HG03103 (cell line): ENCODE measurements around the gene NXNL1.

Experiments used
- ATAC-seq: cut with Tn5 transposase; IDR thresholded peaks from one replicate; pipeline ENCODE4 v1.9.1; 2021; ENCODE audit warnings: low read depth; ENCODE audit not compliant: unreplicated experiment

The NXNL1 gene

GRCh38 chr19:17458970-17459369, 1.8 kb downstream of the NXNL1 start:
- no peak for ATAC-seq

- no peak for ATAC-seq
These were observed 3.1 kb downstream of the NXNL1 start for GRCh38 chr19:17457616-17458015.

- no peak for ATAC-seq
These were observed 4.6 kb downstream of the NXNL1 start for GRCh38 chr19:17456127-17456526.

GRCh38 chr19:17455308-17456123, 5.2 kb downstream of the NXNL1 start:
- ATAC-seq = no peak

- no peak for ATAC-seq
These were observed 6.1 kb downstream of the NXNL1 start for GRCh38 chr19:17454576-17455071.

GRCh38 chr19:17451820-17452219, 8.9 kb downstream of the NXNL1 start:
- no peak for ATAC-seq

- no peak for ATAC-seq
These were observed 10.3 kb downstream of the NXNL1 start for GRCh38 chr19:17450264-17451075.

- ATAC-seq = no peak
These were observed 12.4 kb downstream of the NXNL1 start, which contains the start of gene TMEM221 for GRCh38 chr19:17448131-17448967. TSS of gene TMEM221 (minus strand) at chr19:17448668. CDS start at chr19:17448462, 206 bp downstream.

- ATAC-seq = no peak
These were observed 13.0 kb downstream of the NXNL1 start for GRCh38 chr19:17447704-17448130.

GRCh38 chr19:17445526-17446165, 15.1 kb downstream of the NXNL1 start:
- ATAC-seq = no peak

GRCh38 chr19:17441241-17442021, 19.3 kb downstream of the NXNL1 start:
- ATAC-seq = no peak

- no peak for ATAC-seq
These were observed 23.9 kb downstream of the NXNL1 start for GRCh38 chr19:17436874-17437267.

- ATAC-seq = no peak
These were observed 24.4 kb downstream of the NXNL1 start for GRCh38 chr19:17436094-17436873.

- ATAC-seq = no peak
These were observed 25.5 kb downstream of the NXNL1 start for GRCh38 chr19:17435218-17435617.

- ATAC-seq = no peak
These were observed 29.3 kb downstream of the NXNL1 start for GRCh38 chr19:17431417-17431816.

- no peak for ATAC-seq
These were observed 31.0 kb downstream of the NXNL1 start for GRCh38 chr19:17429641-17430113.

GRCh38 chr19:17424743-17425365, 35.9 kb downstream of the NXNL1 start:
- no peak for ATAC-seq
